KMS-11 (cell line): Measurements from ENCODE around the gene PPFIA1.

Experiments
- H2AFZ ChIP-seq: fragments of 200-600 bp; sonication (generic); 2 replicates; pipeline ENCODE4 v1.6.1; 2016; ENCODE audit warnings: antibody characterized with exemption, mixed run types, low read depth
- H3K27ac ChIP-seq: fragments of 200-600 bp; sonication (generic); 2 replicates; pipeline ENCODE4 v1.6.1; 2016; ENCODE audit warnings: mild to moderate bottlenecking, mixed run types
- H3K27me3 ChIP-seq: fragments of 200-600 bp; sonication (generic); 2 replicates; pipeline ENCODE4 v1.6.1; 2017; ENCODE audit warnings: mild to moderate bottlenecking, low read depth, mixed run types, moderate library complexity; ENCODE audit not compliant: insufficient read depth
- H3K36me3 ChIP-seq: fragments of 200-600 bp; sonication (generic); 2 replicates; pipeline ENCODE4 v1.6.1; 2017; ENCODE audit warnings: mild to moderate bottlenecking, mixed run types; ENCODE audit not compliant: insufficient read depth
- H3K4me1 ChIP-seq: fragments of 200-600 bp; sonication (generic); 2 replicates; pipeline ENCODE4 v1.6.1; 2016; ENCODE audit warnings: mild to moderate bottlenecking, low read depth, mixed run types; ENCODE audit not compliant: poor library complexity, severe bottlenecking
- H3K4me2 ChIP-seq: fragments of 200-600 bp; sonication (generic); 2 replicates; pipeline ENCODE4 v1.7.0; 2016; ENCODE audit warnings: mild to moderate bottlenecking, mixed run types
- H3K4me3 ChIP-seq: fragments of 200-600 bp; sonication (generic); IDR thresholded peaks from 2 replicates; pipeline ENCODE4 v1.6.1; 2017; ENCODE audit warnings: low read depth, low read length, mixed read lengths; ENCODE audit not compliant: insufficient read depth
- H3K79me2 ChIP-seq: fragments of 200-600 bp; sonication (generic); 2 replicates; pipeline ENCODE4 v1.6.1; 2016; ENCODE audit warnings: low read depth, mixed run types; ENCODE audit not compliant: insufficient read depth
- H3K9ac ChIP-seq: fragments of 200-600 bp; sonication (generic); 2 replicates; pipeline ENCODE4 v1.6.1; 2016; ENCODE audit warnings: mild to moderate bottlenecking, mixed run types
- H4K20me1 ChIP-seq: fragments of 200-600 bp; sonication (generic); 2 replicates; pipeline ENCODE4 v1.6.1; 2016; ENCODE audit warnings: mild to moderate bottlenecking, mixed run types; ENCODE audit not compliant: insufficient read depth
- TF ChIP-seq, protein P1 (sequence below): fragments of 200-600 bp; sonication (generic); conservative IDR thresholded peaks from 2 replicates; pipeline ENCODE4 v1.6.1; 2017; ENCODE audit warnings: low read depth, mild to moderate bottlenecking, antibody characterized with exemption, low read length, moderate library complexity, mixed read lengths

PPFIA1 gene

DNA sequence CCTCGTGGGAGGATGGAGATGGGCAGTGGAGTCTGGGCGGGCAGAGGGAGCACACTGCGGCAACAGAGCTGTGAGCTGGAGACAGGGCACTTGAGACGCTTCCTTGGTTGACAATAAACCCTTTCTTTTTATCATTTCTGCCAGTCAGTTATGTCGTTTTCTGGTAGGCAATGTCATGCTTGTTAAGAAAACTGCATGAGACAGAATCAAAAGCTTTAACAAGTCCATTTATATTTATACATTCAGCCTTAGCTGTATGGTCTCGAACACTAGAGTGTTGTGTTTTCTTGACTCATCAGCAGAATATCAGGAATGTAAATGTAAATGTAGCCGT, 31.9 kb downstream of the PPFIA1 start:
- TF ChIP-seq, protein P1, sequence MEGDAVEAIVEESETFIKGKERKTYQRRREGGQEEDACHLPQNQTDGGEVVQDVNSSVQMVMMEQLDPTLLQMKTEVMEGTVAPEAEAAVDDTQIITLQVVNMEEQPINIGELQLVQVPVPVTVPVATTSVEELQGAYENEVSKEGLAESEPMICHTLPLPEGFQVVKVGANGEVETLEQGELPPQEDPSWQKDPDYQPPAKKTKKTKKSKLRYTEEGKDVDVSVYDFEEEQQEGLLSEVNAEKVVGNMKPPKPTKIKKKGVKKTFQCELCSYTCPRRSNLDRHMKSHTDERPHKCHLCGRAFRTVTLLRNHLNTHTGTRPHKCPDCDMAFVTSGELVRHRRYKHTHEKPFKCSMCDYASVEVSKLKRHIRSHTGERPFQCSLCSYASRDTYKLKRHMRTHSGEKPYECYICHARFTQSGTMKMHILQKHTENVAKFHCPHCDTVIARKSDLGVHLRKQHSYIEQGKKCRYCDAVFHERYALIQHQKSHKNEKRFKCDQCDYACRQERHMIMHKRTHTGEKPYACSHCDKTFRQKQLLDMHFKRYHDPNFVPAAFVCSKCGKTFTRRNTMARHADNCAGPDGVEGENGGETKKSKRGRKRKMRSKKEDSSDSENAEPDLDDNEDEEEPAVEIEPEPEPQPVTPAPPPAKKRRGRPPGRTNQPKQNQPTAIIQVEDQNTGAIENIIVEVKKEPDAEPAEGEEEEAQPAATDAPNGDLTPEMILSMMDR = no peak
- H3K4me2 ChIP-seq = no peak overlapping the region
- no peaks in the 10 kb centered on the region for H4K20me1 ChIP-seq
- no peak overlapping the region for H3K27ac ChIP-seq
- no peaks in the 10 kb centered on the region for H3K36me3 ChIP-seq
- no peaks in the 10 kb centered on the region for H3K4me1 ChIP-seq
- H3K27me3 ChIP-seq = no peaks in the 10 kb centered on the region
- no peak overlapping the region for H3K9ac ChIP-seq
- no peak overlapping the region for H2AFZ ChIP-seq
- H3K4me3 ChIP-seq = no peak overlapping the region
- H3K79me2 ChIP-seq = no peaks in the 10 kb centered on the region; the same call in 1 of the 2 replicates

DNA sequence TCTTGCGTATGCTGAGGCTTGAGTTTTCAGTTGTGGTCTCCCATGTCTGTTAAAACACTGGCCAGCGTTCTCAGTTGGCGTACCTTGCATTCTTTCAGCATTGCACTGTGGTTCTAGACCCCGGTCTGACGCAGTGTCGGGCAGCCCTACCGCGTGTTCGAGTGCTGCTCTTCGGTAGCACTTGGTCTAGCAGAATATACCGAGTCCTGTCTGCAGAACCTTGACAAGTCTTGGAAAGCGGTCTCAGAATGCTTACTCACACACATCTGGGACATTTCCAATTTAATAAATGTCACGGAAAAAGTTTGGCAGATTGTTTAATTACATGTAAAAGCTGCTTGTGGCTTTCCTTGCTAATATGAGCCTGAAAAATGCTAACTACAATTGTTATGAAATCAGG, 32.6 kb downstream of the PPFIA1 start:
- no peaks in the 10 kb centered on the region; the same call in 1 of the 2 replicates for H3K79me2 ChIP-seq
- no peak overlapping the region for H2AFZ ChIP-seq
- no peaks in the 10 kb centered on the region for H3K27me3 ChIP-seq
- no peaks in the 10 kb centered on the region for H4K20me1 ChIP-seq
- H3K9ac ChIP-seq = no peak overlapping the region
- no peak overlapping the region for H3K4me2 ChIP-seq
- no peak overlapping the region for H3K4me3 ChIP-seq
- TF ChIP-seq, protein P1 = no peak
- no peaks in the 10 kb centered on the region for H3K36me3 ChIP-seq
- no peaks in the 10 kb centered on the region for H3K4me1 ChIP-seq
- no peak overlapping the region for H3K27ac ChIP-seq

DNA sequence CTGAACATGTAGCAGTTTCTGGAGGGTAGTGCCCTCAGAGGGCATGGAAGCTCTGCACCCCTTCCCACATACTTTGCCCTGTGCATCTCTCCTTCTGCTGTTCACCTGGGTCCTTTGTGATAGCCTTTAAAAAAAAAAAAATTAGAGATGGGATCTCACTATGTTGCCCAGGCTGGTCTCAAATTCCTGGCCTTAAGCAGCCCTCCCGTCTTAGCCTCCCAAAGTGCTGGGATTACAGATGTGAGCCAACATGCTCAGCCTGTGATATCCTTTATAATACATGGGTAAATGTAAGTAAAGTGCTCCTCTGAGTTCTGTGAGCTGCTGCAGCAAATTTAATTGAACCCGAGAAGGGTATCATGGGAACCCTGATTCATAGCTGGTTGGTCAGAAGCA, 33.7 kb downstream of the PPFIA1 start:
- H3K27me3 ChIP-seq = no peaks in the 10 kb centered on the region
- no peaks in the 10 kb centered on the region for H3K4me1 ChIP-seq
- H2AFZ ChIP-seq = no peak overlapping the region
- H4K20me1 ChIP-seq = no peaks in the 10 kb centered on the region
- TF ChIP-seq, protein P1 = no peak
- H3K4me3 ChIP-seq = no peak overlapping the region
- no peaks in the 10 kb centered on the region for H3K36me3 ChIP-seq
- no peak overlapping the region for H3K27ac ChIP-seq
- no peak overlapping the region for H3K4me2 ChIP-seq
- H3K9ac ChIP-seq = no peak overlapping the region
- H3K79me2 ChIP-seq = no peaks in the 10 kb centered on the region; the same call in 1 of the 2 replicates

DNA sequence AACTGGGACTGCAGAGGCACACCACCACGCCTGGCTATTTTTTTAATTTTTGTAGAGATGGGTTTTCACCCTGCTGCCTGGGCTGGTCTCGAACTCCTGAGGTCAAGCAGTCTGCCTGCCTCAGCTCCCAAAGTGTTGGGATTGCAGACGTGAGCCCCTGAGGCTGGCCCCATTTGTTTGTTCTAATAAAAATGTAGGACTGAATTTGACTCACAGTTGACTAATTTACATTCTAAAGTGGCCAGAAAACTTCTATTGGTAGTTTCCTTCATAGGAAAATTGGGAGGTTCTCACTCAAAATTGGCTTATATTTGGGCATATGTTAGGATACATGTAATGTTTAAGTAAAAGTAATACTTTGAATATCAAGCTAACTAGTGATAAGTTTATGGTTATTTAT, 35.0 kb downstream of the PPFIA1 start:
- H3K36me3 ChIP-seq = no peaks in the 10 kb centered on the region
- H3K4me2 ChIP-seq = no peak overlapping the region
- H3K27ac ChIP-seq = no peak overlapping the region
- TF ChIP-seq, protein P1 = no peak
- H4K20me1 ChIP-seq = no peaks in the 10 kb centered on the region
- H3K4me1 ChIP-seq = no peaks in the 10 kb centered on the region
- no peak overlapping the region for H2AFZ ChIP-seq
- no peak overlapping the region for H3K9ac ChIP-seq
- no peak overlapping the region for H3K4me3 ChIP-seq
- H3K79me2 ChIP-seq = no peaks in the 10 kb centered on the region; the same call in 1 of the 2 replicates
- H3K27me3 ChIP-seq = no peaks in the 10 kb centered on the region
